ENCODE results near the gene SLC5A12. TPM values are rescaled to one million over a fixed set of nuclear protein-coding genes. Genes with fewer than 3 reads are reported as not detected.

Gene SLC5A12
- total and polyA plus RNA-seq, 10 of the 15 experiments (the other 5 are each of a cell fraction or from before 2014, with no cell fraction given), result 0.06 to 0.15 TPM; not detected in 8

GRCh38 chr11:26621132-26621531 is 100.7 kb downstream of the SLC5A12 start:
- Histone ChIP-seq H3K27me3 (replicated peaks in 1 of 2; ENCODE audit: control insufficient read depth in 2 of 2, insufficient read depth in 2 of 2, low read length in 1 of 2) (no peaks in the 10 kb centered on the region), H2AFZ (ENCODE audit: control insufficient read depth, low read depth, low read length) (no peak overlapping the region), H3K4me3 (no peak overlapping the region), H3K27ac (ENCODE audit: control insufficient read depth, insufficient read depth) (no peak overlapping the region), H3K9me3 (replicated peaks; ENCODE audit: control insufficient read depth, insufficient read depth, low read length) (no peaks in the 10 kb centered on the region), H3K79me2 (ENCODE audit: control insufficient read depth, insufficient read depth, low read length) (no peaks in the 10 kb centered on the region), H4K20me1 (ENCODE audit: control insufficient read depth, insufficient read depth) (no peaks in the 10 kb centered on the region), H3K36me3 (ENCODE audit: control insufficient read depth in 2 of 2, insufficient read depth in 2 of 2, low read length in 1 of 2) (no peaks in the 10 kb centered on the region), H3K4me1 (ENCODE audit: control insufficient read depth, insufficient read depth, low read length) (no peaks in the 10 kb centered on the region), H3K9ac (ENCODE audit: control insufficient read depth, insufficient read depth, low read length) (no peak overlapping the region), H3K4me2 (ENCODE audit: control insufficient read depth, insufficient read depth) (no peak overlapping the region)
- TF ChIP-seq CREM (IDR thresholded peaks at IDR 0.05; ENCODE audit: low read depth) (no peak), FOXK2 (IDR thresholded peaks at IDR 0.05) (no peak), ELK1 (IDR thresholded peaks at IDR 0.05; ENCODE audit: low read depth, low read length) (no peak), WRNIP1 (IDR thresholded peaks at IDR 0.05; ENCODE audit: borderline replicate concordance, low read depth, low read length) (no peak), BCL3 (IDR thresholded peaks at IDR 0.05; ENCODE audit: borderline replicate concordance, insufficient read depth, low read depth, low read length, poor library complexity, severe bottlenecking) (no peak), JUNB (IDR thresholded peaks at IDR 0.05) (no peak), CEBPZ (IDR thresholded peaks at IDR 0.05; ENCODE audit: low read depth, low read length) (no peak), JUND (IDR thresholded peaks at IDR 0.05; ENCODE audit: low read depth, low read length) (no peak), SREBF2 (IDR thresholded peaks at IDR 0.05; ENCODE audit: low read length) (no peak), YBX1 (IDR thresholded peaks at IDR 0.05) (no peak), E2F8 (IDR thresholded peaks at IDR 0.05; ENCODE audit: low read depth, partially characterized antibody) (no peak), ATF2 (IDR thresholded peaks at IDR 0.05; ENCODE audit: low read length) (no peak), KAT2A (conservative IDR thresholded peaks at IDR 0.05; ENCODE audit: control insufficient read depth, low read depth, low read length) (no peak), POLR2A (IDR thresholded peaks at IDR 0.05; ENCODE audit: low read depth, low read length) (no peak)
- BruUV-seq (replicated peaks), result no TSS peak
- SMC1A ChIA-PET (ENCODE audit: uncharacterized antibody, unreplicated experiment), result interaction anchor here (0.7 to 2.9 kb wide), 10 partner anchors 8 to 143 kb away, joined by 3 to 10 read pairs (median 5); no protein-coding TSS in a partner anchor
- FAIRE-seq (no peak), DNase-seq (ENCODE audit: low read depth, low spot score) (no peak), ATAC-seq (peak; percentile 49)
- in situ Hi-C loops (cut with MboI) (no loop called here), intact Hi-C loops (cut with micrococcal nuclease; ENCODE audit: unreplicated experiment) (loop anchor here (10.0 kb wide), 1 partner anchor 614 kb away; no protein-coding TSS in a partner anchor)
- CTCF ChIA-PET, result interaction anchor here (0.8 to 1.5 kb wide), 5 partner anchors 10 to 70 kb away, joined by 3 to 6 read pairs (median 4); no protein-coding TSS in a partner anchor
- RAD21 ChIA-PET (ENCODE audit: unreplicated experiment), result interaction anchor here (1.2 to 3.0 kb wide), 5 partner anchors 11 to 64 kb away, joined by 3 to 7 read pairs (median 4); no protein-coding TSS in a partner anchor
- POLR2A ChIA-PET, result interaction anchor here (1.5 kb wide), 1 partner anchor 11 kb away, joined by 7 read pairs; no protein-coding TSS in a partner anchor

Data from GM12878 (cell line).